Measurements from ENCODE around the gene KRTAP10-12. TPM values are rescaled to one million over a fixed set of nuclear protein-coding genes. Genes with fewer than 3 reads are reported as not detected.

The KRTAP10-12 gene
- total RNA-seq, 4 donors from 2014 or later: not detected

DNA sequence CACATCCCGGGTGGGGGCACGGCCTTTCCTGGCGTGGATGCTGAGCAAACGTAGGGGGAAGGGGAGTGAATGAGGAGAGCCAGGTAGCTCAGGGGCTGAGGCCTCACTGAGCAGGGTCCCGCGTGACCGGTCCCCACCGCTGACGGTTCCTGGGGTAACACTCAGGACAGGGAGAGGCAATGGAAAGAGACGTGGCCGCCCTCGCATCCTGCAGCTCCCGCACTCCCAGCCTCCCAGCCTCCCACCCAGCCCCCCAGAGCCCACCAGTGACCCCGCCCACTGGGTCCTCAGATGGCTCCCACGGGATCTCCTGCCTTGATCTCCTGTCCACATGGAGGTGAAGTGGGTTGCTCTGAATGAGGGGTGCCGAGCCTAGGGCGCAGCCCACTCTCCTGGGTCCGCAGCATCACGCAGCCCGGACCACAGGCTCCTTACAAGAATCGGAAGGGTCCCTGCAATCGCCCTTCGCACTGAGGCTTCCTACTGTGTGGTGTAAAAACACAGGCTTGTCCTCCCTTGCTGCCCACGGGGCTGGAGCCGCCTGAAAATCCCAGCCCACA is 12.0 kb downstream of the KRTAP10-12 start:
- H3K4me3 ChIP-seq: no peak overlapping the region
- H3K4me1 ChIP-seq: peaks cover 2 to 45% (median 24%) of the 10 kb centered on the region in 4 donors
- H3K27me3 ChIP-seq: peaks cover 8 to 94% (median 63%) of the 10 kb centered on the region in 4 donors
- DNase-seq (ENCODE audit: extremely low spot score): no peak
- H3K9me3 ChIP-seq: no peaks in the 10 kb centered on the region
- TF ChIP-seq EP300 (IDR thresholded peaks at IDR 0.05) (no peak), POLR2A (IDR thresholded peaks at IDR 0.05; ENCODE audit: low read depth) (no peak), POLR2AphosphoS5 (IDR thresholded peaks at IDR 0.05) (no peak)
- TF ChIP-seq, protein P1, sequence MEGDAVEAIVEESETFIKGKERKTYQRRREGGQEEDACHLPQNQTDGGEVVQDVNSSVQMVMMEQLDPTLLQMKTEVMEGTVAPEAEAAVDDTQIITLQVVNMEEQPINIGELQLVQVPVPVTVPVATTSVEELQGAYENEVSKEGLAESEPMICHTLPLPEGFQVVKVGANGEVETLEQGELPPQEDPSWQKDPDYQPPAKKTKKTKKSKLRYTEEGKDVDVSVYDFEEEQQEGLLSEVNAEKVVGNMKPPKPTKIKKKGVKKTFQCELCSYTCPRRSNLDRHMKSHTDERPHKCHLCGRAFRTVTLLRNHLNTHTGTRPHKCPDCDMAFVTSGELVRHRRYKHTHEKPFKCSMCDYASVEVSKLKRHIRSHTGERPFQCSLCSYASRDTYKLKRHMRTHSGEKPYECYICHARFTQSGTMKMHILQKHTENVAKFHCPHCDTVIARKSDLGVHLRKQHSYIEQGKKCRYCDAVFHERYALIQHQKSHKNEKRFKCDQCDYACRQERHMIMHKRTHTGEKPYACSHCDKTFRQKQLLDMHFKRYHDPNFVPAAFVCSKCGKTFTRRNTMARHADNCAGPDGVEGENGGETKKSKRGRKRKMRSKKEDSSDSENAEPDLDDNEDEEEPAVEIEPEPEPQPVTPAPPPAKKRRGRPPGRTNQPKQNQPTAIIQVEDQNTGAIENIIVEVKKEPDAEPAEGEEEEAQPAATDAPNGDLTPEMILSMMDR (IDR thresholded peaks at IDR 0.05): no peak
- no peak overlapping the region for H3K27ac ChIP-seq (replicated peaks in 1 of 4)
- no peaks in the 10 kb centered on the region for H3K36me3 ChIP-seq
- 32% methylated on average over 5 of the region's 25 CpGs for WGBS
- intact Hi-C loops (cut with DNase I): no loop called here

GRCh38 chr21:44709426-44710293 is 12.7 kb downstream of the KRTAP10-12 start:
- DNase-seq (ENCODE audit: extremely low spot score): no peak
- Histone ChIP-seq H3K27me3 (peaks cover 8 to 92% (median 60%) of the 10 kb centered on the region in 4 donors), H3K36me3 (no peaks in the 10 kb centered on the region), H3K9me3 (no peaks in the 10 kb centered on the region), H3K27ac (replicated peaks in 1 of 4) (no peak overlapping the region), H3K4me1 (peaks cover 2 to 45% (median 24%) of the 10 kb centered on the region in 4 donors), H3K4me3 (peak overlapping the region in 1 of 4 donors; percentile 7)
- 9% methylated on average over 31 of the region's 45 CpGs for WGBS
- no peak for TF ChIP-seq POLR2AphosphoS5 (IDR thresholded peaks at IDR 0.05)
- TF ChIP-seq, protein P1 (IDR thresholded peaks at IDR 0.05): no peak
- TF ChIP-seq POLR2A (IDR thresholded peaks at IDR 0.05; ENCODE audit: low read depth): no peak
- no peak for TF ChIP-seq EP300 (IDR thresholded peaks at IDR 0.05)
- intact Hi-C loops (cut with DNase I): no loop called here

DNA sequence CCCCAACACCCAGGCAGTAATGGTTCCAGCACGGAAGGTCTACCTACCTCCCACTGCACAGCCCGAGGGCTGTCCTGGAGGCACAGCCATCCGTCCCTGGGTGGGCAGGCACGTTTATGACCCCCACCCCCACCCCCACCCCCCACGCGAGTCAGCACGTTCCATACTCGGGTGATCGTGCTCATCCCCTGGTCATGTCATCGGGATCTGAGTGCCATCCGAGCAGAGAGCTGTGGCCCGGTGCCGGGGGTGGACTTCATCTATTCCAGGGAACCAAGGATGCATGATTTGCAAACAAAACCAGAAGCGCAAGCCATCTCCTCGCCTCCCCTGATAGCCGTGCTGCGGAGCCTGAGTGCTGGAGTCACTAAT is 13.3 kb downstream of the KRTAP10-12 start:
- peaks cover 8 to 90% (median 60%) of the 10 kb centered on the region in 4 donors for H3K27me3 ChIP-seq
- peaks cover 2 to 45% (median 24%) of the 10 kb centered on the region in 4 donors for H3K4me1 ChIP-seq
- DNase-seq (ENCODE audit: extremely low spot score): no peak
- H3K36me3 ChIP-seq: no peaks in the 10 kb centered on the region
- H3K4me3 ChIP-seq: no peak overlapping the region
- no peak for TF ChIP-seq POLR2A (IDR thresholded peaks at IDR 0.05; ENCODE audit: low read depth)
- TF ChIP-seq POLR2AphosphoS5 (IDR thresholded peaks at IDR 0.05): no peak
- TF ChIP-seq, protein P1 (IDR thresholded peaks at IDR 0.05): no peak
- no peak for TF ChIP-seq EP300 (IDR thresholded peaks at IDR 0.05)
- H3K9me3 ChIP-seq: no peaks in the 10 kb centered on the region
- intact Hi-C loops (cut with DNase I): no loop called here
- H3K27ac ChIP-seq (replicated peaks in 1 of 4): no peak overlapping the region
- 8% methylated on average over 10 of the region's 17 CpGs for WGBS

DNA sequence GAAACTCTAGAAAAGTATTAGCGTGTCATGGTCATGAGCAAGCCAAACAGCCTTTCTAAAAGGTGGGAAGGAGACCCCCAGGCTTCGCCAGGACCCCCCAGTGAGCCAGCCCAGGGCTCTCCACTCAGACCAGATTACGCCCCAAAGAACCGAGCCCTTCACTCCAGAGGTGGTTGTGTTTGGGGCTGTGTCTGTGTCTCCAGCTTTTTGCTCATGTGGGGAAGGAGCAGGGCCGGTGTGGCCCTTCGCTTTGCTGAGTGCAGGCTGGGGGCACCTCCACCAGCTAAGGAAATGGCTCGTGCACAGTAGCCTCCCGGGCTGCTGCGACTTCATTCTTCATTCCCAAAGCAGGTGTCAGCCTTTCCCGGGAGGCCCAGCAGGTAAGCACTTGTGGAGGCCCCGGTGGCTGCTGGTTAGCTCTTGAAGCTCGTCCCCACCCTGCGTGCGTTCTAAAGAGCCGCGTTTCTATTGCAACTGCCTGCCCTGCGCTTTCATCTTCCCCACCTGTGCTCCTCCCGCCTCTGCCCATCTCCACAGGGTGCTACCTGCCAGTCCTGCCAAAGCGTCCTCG is 13.9 kb downstream of the KRTAP10-12 start:
- no peaks in the 10 kb centered on the region for H3K36me3 ChIP-seq
- no peak overlapping the region for H3K27ac ChIP-seq (replicated peaks in 1 of 4)
- TF ChIP-seq POLR2A (IDR thresholded peaks at IDR 0.05; ENCODE audit: low read depth) (no peak), POLR2AphosphoS5 (IDR thresholded peaks at IDR 0.05) (no peak), EP300 (IDR thresholded peaks at IDR 0.05) (no peak)
- TF ChIP-seq, protein P1 (IDR thresholded peaks at IDR 0.05): no peak
- H3K27me3 ChIP-seq: peaks cover 8 to 87% (median 60%) of the 10 kb centered on the region in 4 donors
- no peaks in the 10 kb centered on the region for H3K9me3 ChIP-seq
- H3K4me3 ChIP-seq: no peak overlapping the region
- H3K4me1 ChIP-seq: peaks cover 2 to 45% (median 24%) of the 10 kb centered on the region in 4 donors
- no peak for DNase-seq (ENCODE audit: extremely low spot score)
- intact Hi-C loops (cut with DNase I): no loop called here
- WGBS: 22% methylated on average over 8 of the region's 20 CpGs
